GM18508 (cell line): ENCODE measurements around the gene CAMK2B.

Experiments used
- ATAC-seq: cut with Tn5 transposase; IDR thresholded peaks from one replicate; pipeline ENCODE4 v1.9.1; 2021; ENCODE audit warnings: moderate number of reproducible peaks; ENCODE audit not compliant: insufficient read depth, unreplicated experiment

CAMK2B gene

DNA sequence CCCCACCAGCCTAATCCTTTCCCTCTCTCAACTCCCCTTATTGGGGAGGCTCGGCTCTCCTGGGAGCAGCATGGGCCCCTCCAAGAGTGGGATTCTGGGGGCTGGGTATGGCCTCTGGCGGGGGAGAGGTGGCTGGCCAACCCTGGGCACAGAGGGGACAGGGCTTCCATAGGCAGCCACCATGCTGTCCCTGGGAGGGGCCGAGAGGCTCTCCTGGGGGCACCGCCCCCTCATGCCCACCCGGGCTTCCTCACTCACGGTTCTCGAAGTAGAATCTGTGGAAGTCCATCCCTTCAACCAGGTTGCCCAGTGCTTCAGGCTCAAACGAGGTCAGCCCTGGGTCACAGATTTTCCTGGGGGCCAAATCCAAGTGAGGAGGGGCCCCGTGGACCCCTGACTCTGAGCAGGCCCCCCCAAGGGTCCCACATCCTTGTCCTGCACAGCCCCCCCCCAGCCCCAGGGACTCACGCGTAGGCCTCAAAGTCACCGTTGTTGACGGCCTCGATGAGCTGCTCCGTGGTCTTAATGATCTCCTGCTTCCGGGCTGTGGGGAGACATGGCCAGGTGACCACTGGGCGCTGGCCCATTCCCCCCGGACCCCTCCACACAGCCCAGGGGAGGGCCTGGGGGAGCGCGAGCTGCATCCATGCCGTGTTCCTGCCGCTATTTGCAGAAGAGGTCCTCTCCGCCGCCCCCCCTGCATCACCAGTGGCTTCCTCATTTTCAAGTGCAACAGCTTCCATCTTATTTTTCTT lies 104.9 kb downstream of the CAMK2B start:
- no peak for ATAC-seq

DNA sequence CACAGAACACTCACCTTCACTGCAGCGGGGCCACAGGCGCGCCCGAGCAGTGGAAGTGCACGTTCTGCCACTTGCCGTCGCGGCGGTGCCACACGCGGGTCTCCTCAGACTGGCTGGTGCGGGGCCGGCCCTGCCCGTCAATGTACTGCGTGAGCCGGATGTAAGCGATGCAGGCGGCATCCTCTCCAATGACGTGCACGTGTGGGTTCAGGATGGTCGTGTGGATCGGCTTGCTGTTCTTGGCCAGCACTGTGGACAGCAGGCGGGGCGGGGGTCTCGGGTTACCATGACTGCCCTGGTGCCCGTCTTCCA lies 105.4 kb downstream of the CAMK2B start:
- ATAC-seq, result no peak

GRCh38 chr7:44219371-44220045 lies 105.9 kb downstream of the CAMK2B start:
- no peak for ATAC-seq

GRCh38 chr7:44218418-44219201 lies 106.8 kb downstream of the CAMK2B start:
- ATAC-seq, result no peak

- ATAC-seq, result no peak
Measured at GRCh38 chr7:44217852-44218402, 107.5 kb downstream of the CAMK2B start.

DNA sequence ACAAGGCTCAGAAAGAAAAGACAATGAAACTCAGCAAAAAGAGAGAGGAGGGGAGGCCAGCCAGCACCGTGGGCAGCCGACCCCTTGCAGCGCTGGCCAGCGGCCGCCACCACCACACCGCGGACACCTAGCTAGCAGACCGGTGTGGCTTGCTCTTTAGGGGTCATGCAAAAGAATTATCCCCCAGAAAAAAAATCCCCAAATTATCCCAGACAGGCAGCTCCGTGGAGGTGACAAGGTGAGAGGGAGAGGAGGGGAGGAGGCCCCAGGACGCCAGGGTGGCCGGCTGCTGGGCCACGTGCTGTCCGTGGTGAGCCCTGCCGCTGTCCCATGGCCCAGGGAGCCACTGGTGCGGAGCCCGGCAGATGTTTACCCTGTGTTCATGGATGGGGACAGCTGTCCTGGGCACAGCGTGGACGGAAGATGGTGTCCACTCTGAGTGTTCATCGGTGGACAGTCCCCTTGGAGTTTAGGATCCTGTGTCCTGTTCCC lies 108.1 kb downstream of the CAMK2B start:
- no peak for ATAC-seq

- no peak for ATAC-seq
Measured at GRCh38 chr7:44216521-44217222, 108.7 kb downstream of the CAMK2B start.

GRCh38 chr7:44216019-44216418 lies 109.4 kb downstream of the CAMK2B start:
- ATAC-seq, result no peak

DNA sequence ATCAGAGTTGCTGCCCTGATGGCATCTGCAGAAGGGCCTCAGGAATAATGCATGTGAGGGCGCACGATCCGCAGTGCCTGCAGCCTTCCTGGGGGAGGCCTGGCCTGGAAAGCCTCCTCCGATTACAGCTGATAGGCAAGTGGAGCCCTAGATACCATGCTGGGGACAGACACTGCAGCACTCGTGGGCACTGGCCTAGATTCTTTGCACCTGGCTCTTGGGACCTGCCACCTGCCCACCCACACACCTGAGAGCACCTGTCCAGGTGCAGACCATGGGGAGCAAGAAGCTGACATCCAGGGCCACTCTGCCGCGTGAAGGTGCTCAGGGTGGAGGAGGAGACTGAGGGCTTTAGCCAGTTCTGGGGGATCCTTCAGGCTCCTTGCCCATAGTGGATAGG lies 109.9 kb downstream of the CAMK2B start:
- ATAC-seq, result no peak

- ATAC-seq, result no peak
Measured at GRCh38 chr7:44213877-44214388, 111.5 kb downstream of the CAMK2B start.

DNA sequence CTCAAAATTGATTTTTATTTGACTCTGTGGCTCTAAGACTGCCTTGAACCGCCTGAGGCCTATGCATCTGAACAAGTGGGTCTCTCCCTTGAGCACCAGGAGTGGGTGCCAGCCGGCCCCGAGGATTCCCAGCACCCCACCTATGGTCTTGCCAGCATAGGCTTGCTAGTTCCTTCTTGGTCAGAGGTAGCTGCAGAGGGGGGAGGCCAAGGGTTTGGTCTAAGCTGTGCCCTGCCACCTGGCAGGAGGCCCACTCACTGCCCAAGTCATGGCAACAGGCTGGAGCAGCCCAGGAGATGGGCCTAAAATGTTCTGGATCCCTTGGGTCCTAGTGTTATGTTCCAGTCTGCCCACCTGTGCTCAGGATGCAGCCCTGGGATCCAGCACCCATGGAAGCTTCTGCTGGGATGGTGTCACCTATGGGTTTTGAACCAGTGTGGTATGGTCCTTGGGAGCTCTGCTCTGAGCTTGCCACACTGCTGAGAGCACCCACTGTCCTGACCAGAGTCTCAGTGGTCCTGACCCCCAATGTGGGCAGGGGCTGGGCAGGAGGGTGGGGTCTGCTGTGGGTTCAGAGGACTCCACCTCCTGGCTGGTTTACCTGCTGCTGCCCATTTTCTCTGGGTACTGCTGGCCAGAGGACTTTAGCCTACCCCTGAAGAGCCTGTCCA lies 112.1 kb downstream of the CAMK2B start:
- no peak for ATAC-seq

GRCh38 chr7:44212581-44213184 lies 112.7 kb downstream of the CAMK2B start:
- no peak for ATAC-seq

DNA sequence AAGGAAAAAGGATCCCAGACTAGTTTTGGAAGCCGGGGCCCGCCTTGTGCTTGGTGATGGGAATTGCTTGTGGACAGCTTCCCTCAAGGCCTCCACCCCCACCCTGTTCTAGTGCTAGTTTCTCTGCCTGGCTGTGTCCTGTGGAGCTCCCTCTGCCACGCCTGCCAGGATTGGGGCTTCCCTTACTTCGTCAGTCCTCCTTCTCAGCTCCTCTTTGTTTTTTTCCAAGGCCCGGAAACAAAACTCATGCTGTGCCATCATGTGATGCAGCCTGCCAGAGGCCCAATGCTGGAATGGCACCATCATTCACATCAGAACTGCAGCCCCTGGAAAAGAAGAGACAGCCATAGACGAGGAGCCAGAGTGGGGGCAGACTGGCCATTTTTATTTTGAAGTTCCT lies 113.4 kb downstream of the CAMK2B start:
- no peak for ATAC-seq

DNA sequence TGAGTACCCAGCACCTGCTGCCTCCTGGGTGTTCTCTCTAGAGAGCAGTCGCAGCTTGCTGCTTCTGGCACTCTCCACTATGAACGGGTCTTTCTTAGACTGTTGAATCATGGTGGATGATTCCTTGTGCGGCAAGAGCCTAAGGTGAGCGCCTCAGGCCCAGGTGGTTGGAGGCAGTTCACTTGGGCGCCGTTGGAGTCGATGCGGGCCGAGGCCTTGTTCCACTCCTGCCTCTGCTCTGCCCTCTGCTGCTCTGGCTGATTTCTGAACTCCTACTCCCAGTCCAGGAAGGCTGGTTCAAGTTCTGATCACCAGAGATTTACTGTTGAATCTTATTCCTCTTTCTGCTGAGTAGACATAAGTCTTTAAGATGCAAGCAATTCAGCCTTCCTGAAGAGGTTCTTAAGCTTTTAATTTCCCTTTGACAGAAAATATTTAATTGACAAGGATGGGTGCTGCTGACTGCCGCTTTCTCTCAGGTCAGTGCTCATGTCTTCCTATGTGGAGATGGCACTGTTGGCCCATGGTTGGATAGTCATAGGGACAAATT lies 114.2 kb downstream of the CAMK2B start:
- ATAC-seq, result no peak

DNA sequence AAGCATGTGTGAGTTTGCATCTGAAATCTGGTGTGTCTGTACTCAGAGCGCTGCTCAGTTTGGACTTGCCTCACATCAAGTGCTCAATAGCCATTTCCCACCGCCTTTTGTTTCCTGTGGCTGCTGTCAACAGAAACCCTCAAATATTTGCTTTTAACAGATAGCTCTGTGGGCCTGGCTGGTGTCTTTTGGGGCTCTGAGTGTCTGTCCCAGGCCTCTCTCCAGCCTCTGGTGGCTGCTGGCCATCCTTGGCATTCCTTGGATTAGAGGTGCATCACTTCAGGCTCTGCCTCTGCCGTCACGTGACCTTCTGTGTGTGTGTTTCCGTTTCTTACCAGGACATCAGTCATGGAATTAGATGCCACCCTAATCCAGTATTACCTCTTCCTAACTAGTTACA lies 115.3 kb downstream of the CAMK2B start:
- no peak for ATAC-seq

DNA sequence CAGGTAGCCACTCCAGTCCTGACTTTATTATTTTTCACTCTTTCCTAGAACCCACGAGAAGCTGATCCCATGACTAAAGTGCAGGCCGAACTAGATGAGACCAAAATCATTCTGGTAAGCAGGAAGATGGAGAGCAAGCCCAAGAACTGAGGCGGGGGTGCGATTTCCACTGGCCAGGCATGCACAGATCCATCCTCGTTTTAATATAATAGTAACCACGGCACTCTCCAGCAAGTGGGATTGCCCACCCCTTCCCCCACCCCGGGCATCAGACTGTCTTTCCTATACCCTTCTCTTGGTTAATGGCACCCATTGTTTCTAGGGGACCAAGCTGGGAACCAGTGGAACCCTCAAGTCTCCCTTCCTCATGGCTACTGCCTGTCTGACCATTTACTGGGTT lies 117.3 kb downstream of the CAMK2B start:
- no peak for ATAC-seq

GRCh38 chr7:44206008-44206407 lies 119.4 kb downstream of the CAMK2B start:
- no peak for ATAC-seq

DNA sequence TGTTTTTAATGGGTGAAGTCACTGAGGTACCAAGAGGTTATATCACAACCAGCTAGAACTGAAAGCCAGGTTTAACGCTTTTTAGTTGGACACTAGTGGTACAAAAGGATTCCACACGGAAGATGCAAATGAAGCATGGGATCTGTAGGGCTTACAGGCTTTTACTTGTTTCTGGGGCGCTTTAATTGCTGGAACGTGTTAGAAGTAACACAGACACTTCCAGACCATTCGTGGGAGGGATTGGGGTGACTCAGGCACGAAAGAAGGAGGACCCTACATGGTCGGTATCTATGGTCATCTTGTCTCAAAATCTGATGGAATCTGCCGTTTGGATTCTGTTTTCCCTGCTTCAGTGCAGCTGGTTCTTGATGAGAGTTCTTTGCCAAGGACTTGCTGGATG lies 123.6 kb downstream of the CAMK2B start:
- no peak for ATAC-seq
